ENCODE measurements around the gene NFIX. TPM values are rescaled to one million over a fixed set of nuclear protein-coding genes. Genes with fewer than 3 reads are reported as not detected.

NFIX gene
- total and polyA plus RNA-seq, 2 of the 13 experiments (the other 11 are each of a cell fraction or from before 2014, with no cell fraction given) = 3.4 to 5.4 TPM

- Histone ChIP-seq H3K9me3 (ENCODE audit: low read length) (no peaks in the 10 kb centered on the region), H3K79me2 (ENCODE audit: insufficient read depth, low read length) (no peaks in the 10 kb centered on the region), H3K27ac (ENCODE audit: extremely low read length, insufficient read depth, low read length) (peak overlapping the region; percentile 37), H3K4me3 (replicated peaks in 1 of 3; ENCODE audit: insufficient read depth in 1 of 3, low read depth in 2 of 3, low read length in 3 of 3) (peak overlapping the region in 1 of 3 experiments; percentile 15; a peak in 1 of 6 replicates), H4K20me1 (ENCODE audit: insufficient read depth, low read length) (no peaks in the 10 kb centered on the region; the same call in none of the 2 replicates), H3K27me3 (ENCODE audit: control insufficient read depth in 1 of 2, insufficient read depth in 2 of 2, low read length in 2 of 2) (no peaks in the 10 kb centered on the region), H3K9ac (ENCODE audit: insufficient read depth, low read depth, low read length) (no peak overlapping the region), H2AFZ (ENCODE audit: low read length) (no peak overlapping the region), H3K36me3 (replicated peaks in 1 of 2; ENCODE audit: control insufficient read depth in 1 of 2, insufficient read depth in 2 of 2, low read length in 2 of 2) (no peaks in the 10 kb centered on the region; a peak in 1 of 5 replicates), H3K4me1 (ENCODE audit: insufficient read depth, low read length) (peaks cover 43% of the 10 kb centered on the region), H3K4me2 (ENCODE audit: low read depth, low read length) (peak overlapping the region; percentile 48)
- in situ Hi-C loops (cut with HindIII; ENCODE audit: extremely low pct_ligation_motif_present, low pct_unique_long_range_greater_than_20kb) (no loop called here), intact Hi-C loops (cut with micrococcal nuclease; ENCODE audit: unreplicated experiment) (no loop called here)
- ChIA-PET CTCF (ENCODE audit: low intra/inter-chr PET ratio, low total read pairs) (interaction anchor here (1.3 to 1.8 kb wide), 2 partner anchors 118 to 131 kb away, joined by 5 to 7 read pairs; no protein-coding TSS in a partner anchor), POLR2A (interaction anchor here (0.7 to 1.7 kb wide), 8 partner anchors 35 to 150 kb away, joined by 3 to 12 read pairs (median 4); no protein-coding TSS in a partner anchor)
- BruUV-seq (replicated peaks) = no TSS peak
- FAIRE-seq = peak; percentile 54
- 46% methylated on average over 29 of the region's 44 CpGs for WGBS (ENCODE audit: low lambda C conversion rate)
- peak; percentile 82 for ATAC-seq
- peak; percentile 67 for DNase-seq (ENCODE audit: low spot score)
- TF ChIP-seq TAF1 (CRISPR knock-in tag; IDR thresholded peaks at IDR 0.05) (no peak), ARNT (IDR thresholded peaks at IDR 0.05) (no peak), RAD51 (IDR thresholded peaks at IDR 0.05; ENCODE audit: borderline replicate concordance) (no peak), MAZ (IDR thresholded peaks at IDR 0.05; ENCODE audit: borderline replicate concordance, low read depth, low read length) (peak; percentile 76; the same call in 1 of the 2 replicates), MAZ (CRISPR knock-in tag; IDR thresholded peaks at IDR 0.05; ENCODE audit: low read depth) (no peak; the same call in 1 of the 2 replicates), ZNF670 (CRISPR knock-in tag; IDR thresholded peaks at IDR 0.05; ENCODE audit: borderline replicate concordance) (no peak), NFKB2 (CRISPR knock-in tag; IDR thresholded peaks at IDR 0.05; ENCODE audit: borderline replicate concordance) (0 out of 2 replicates have a peak, but pooled peaks have one; percentile 29), TRIM24 (CRISPR knock-in tag; IDR thresholded peaks at IDR 0.05) (no peak), ARNT2 (CRISPR knock-in tag; IDR thresholded peaks at IDR 0.05; ENCODE audit: low read depth) (no peak), ZSCAN25 (CRISPR knock-in tag; IDR thresholded peaks at IDR 0.05) (peak; percentile 49; the same call in 1 of the 2 replicates), ZNF557 (CRISPR knock-in tag; IDR thresholded peaks at IDR 0.05) (no peak), ERF (CRISPR knock-in tag; IDR thresholded peaks at IDR 0.05) (peak; percentile 51), ZNF205 (CRISPR knock-in tag; IDR thresholded peaks at IDR 0.05) (no peak), ZSCAN31 (CRISPR knock-in tag; IDR thresholded peaks at IDR 0.05; ENCODE audit: low read depth) (no peak), ZNF687 (CRISPR knock-in tag; IDR thresholded peaks at IDR 0.05) (peak; percentile 87), ZNF33B (CRISPR knock-in tag; IDR thresholded peaks at IDR 0.05) (no peak)
- TF ChIP-seq, protein P1, sequence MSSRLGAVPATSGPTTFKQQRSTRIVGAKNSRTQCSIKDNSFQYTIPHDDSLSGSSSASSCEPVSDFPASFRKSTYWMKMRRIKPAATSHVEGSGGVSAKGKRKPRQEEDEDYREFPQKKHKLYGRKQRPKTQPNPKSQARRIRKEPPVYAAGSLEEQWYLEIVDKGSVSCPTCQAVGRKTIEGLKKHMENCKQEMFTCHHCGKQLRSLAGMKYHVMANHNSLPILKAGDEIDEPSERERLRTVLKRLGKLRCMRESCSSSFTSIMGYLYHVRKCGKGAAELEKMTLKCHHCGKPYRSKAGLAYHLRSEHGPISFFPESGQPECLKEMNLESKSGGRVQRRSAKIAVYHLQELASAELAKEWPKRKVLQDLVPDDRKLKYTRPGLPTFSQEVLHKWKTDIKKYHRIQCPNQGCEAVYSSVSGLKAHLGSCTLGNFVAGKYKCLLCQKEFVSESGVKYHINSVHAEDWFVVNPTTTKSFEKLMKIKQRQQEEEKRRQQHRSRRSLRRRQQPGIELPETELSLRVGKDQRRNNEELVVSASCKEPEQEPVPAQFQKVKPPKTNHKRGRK (CRISPR knock-in tag; IDR thresholded peaks at IDR 0.05) = no peak
Measured at GRCh38 chr19:13095934-13096927, 101.0 kb downstream of the NFIX start.
